Measurements from ENCODE around the gene MTMR11. TPM values are rescaled to one million over a fixed set of nuclear protein-coding genes. Genes with fewer than 3 reads are reported as not detected.
"Not testable (repeated sequence)": the region's sequence is repeated elsewhere in the genome, so short reads cannot be mapped to it uniquely, and the experiment has no call there.

MTMR11 gene
- total RNA-seq, 1 experiment from 2014 or later: not detected

DNA sequence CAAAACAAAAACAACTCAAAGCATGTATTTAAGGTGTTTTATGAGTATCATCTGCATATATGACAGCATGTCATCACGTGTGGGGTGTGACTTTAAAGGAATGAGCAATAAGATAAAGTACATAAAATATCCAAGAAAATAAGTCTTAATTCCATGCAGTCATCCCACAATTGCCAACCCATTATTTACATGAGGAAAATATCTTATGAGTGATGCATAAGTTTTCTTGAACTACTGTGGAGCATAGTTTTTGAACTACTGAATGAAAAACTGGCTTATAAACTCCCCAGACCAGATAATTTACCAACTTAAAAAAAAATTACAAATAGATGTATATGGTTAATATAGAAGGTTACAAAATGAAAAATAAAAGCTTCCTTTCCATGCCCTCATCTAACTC is 29.7 kb upstream of the MTMR11 start:
- 0 out of 2 replicates have a peak, but pooled peaks cover 2% of the 10 kb centered on the region for H3K4me1 ChIP-seq (ENCODE audit: low read length)
- H3K9ac ChIP-seq (ENCODE audit: low read length): no peak overlapping the region
- 0 out of 2 replicates have a peak, but pooled peaks cover 3% of the 10 kb centered on the region for H3K36me3 ChIP-seq (ENCODE audit: insufficient read depth, low read length)
- H3K4me2 ChIP-seq (ENCODE audit: low read depth, low read length, poor library complexity, severe bottlenecking): no peak overlapping the region
- no peak overlapping the region for H2AFZ ChIP-seq (ENCODE audit: low read length)
- no peaks in the 10 kb centered on the region for H3K27me3 ChIP-seq (ENCODE audit: low read length)
- H3K9me3 ChIP-seq (ENCODE audit: low read length): no peaks in the 10 kb centered on the region
- no peak overlapping the region for H3K4me3 ChIP-seq (ENCODE audit: low read length)
- DNase-seq: no peak
- no peak overlapping the region for H3K27ac ChIP-seq (ENCODE audit: low read length)
- no peaks in the 10 kb centered on the region for H4K20me1 ChIP-seq (ENCODE audit: insufficient read depth, low read depth, low read length)
- no peaks in the 10 kb centered on the region for H3K79me2 ChIP-seq (ENCODE audit: low read length)
- H3K9me2 ChIP-seq (replicated peaks; ENCODE audit: insufficient read depth, low read length): no peaks in the 10 kb centered on the region

DNA sequence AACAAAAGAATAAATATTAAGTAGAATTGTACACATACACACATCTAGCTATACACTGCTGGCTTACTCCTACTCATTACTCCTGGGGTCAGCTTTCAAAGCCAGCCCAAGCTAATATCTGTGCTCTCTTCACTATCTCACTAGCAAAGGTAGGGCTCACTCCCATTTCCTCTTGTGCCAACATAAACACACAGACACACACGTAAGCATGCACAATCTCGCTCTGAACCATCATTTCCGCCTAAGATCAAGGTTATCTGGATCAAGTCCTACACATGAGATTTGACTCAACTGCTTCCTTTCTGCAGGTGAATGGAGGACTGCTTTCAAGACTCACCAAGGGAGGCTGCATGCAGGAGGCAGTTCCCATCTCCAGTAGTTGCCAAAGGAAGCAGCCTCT is 28.8 kb upstream of the MTMR11 start:
- H3K36me3 ChIP-seq (ENCODE audit: insufficient read depth, low read length): 0 out of 2 replicates have a peak, but pooled peaks cover 3% of the 10 kb centered on the region
- H3K9me3 ChIP-seq (ENCODE audit: low read length): no peaks in the 10 kb centered on the region
- no peaks in the 10 kb centered on the region for H3K27me3 ChIP-seq (ENCODE audit: low read length)
- no peak overlapping the region for H3K27ac ChIP-seq (ENCODE audit: low read length)
- no peak overlapping the region for H3K4me2 ChIP-seq (ENCODE audit: low read depth, low read length, poor library complexity, severe bottlenecking)
- no peak overlapping the region for H3K9ac ChIP-seq (ENCODE audit: low read length)
- DNase-seq: no peak
- H3K4me3 ChIP-seq (ENCODE audit: low read length): no peak overlapping the region
- no peaks in the 10 kb centered on the region for H3K9me2 ChIP-seq (replicated peaks; ENCODE audit: insufficient read depth, low read length)
- H3K79me2 ChIP-seq (ENCODE audit: low read length): no peaks in the 10 kb centered on the region
- H3K4me1 ChIP-seq (ENCODE audit: low read length): 0 out of 2 replicates have a peak, but pooled peaks cover 2% of the 10 kb centered on the region
- H4K20me1 ChIP-seq (ENCODE audit: insufficient read depth, low read depth, low read length): no peaks in the 10 kb centered on the region
- H2AFZ ChIP-seq (ENCODE audit: low read length): no peak overlapping the region

DNA sequence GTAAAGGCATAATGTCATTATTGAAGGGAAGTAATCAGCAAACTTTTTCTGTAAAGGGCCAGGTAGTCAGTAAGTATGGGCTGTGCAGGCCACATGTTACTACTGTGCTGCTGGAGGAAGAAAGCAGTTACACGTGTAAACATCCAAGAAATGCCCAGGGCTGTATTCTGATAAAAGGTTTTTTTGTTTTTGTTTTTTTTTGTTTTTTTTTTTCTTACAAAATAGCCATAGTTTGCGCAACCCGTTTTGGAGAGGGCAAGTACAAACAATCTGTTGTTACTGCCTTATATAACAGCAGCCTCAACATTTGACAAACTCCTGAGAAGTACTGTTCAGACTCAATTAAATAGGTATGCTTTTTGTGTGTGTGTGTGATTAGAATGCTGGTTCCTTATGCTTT is 26.7 kb upstream of the MTMR11 start:
- H3K9ac ChIP-seq (ENCODE audit: low read length): no peak overlapping the region
- no peaks in the 10 kb centered on the region for H3K79me2 ChIP-seq (ENCODE audit: low read length)
- no peak overlapping the region for H3K27ac ChIP-seq (ENCODE audit: low read length)

DNA sequence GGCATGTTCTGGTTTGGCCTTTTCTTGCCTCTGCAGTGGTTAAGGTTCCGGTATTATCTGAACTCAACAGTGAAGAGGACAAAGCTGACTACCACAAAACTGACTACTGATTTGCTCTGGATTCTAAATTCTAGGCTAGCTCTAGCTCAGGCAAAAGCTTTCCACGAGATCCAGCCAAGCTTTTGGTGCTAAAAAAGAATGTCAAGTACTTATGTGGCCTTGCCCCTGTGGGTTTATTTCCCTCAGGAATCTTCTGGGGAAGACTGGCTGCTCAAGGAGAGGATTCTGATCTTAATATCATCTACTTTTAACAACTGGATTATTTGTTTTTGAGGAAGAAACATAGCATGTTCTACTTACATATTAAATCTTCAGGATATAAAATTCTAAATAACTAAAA is 26.1 kb upstream of the MTMR11 start:
- Histone ChIP-seq H3K9me2 (replicated peaks; ENCODE audit: insufficient read depth, low read length) (no peaks in the 10 kb centered on the region), H3K79me2 (ENCODE audit: low read length) (no peaks in the 10 kb centered on the region), H3K4me1 (ENCODE audit: low read length) (0 out of 2 replicates have a peak, but pooled peaks cover 2% of the 10 kb centered on the region), H4K20me1 (ENCODE audit: insufficient read depth, low read depth, low read length) (no peaks in the 10 kb centered on the region), H3K36me3 (ENCODE audit: insufficient read depth, low read length) (peaks cover 8% of the 10 kb centered on the region; the same call in 1 of the 2 replicates), H3K4me3 (ENCODE audit: low read length) (no peak overlapping the region), H3K4me2 (ENCODE audit: low read depth, low read length, poor library complexity, severe bottlenecking) (no peak overlapping the region), H3K27me3 (ENCODE audit: low read length) (no peaks in the 10 kb centered on the region), H3K9ac (ENCODE audit: low read length) (no peak overlapping the region), H3K9me3 (ENCODE audit: low read length) (no peaks in the 10 kb centered on the region), H3K27ac (ENCODE audit: low read length) (no peak overlapping the region), H2AFZ (ENCODE audit: low read length) (no peak overlapping the region)
- no peak for DNase-seq

More for the DNA sequence above, 26.7 kb upstream of the MTMR11 start:
- H3K27me3 ChIP-seq (ENCODE audit: low read length): no peaks in the 10 kb centered on the region
- H3K36me3 ChIP-seq (ENCODE audit: insufficient read depth, low read length): peaks cover 8% of the 10 kb centered on the region; the same call in 1 of the 2 replicates
- H3K9me3 ChIP-seq (ENCODE audit: low read length): no peaks in the 10 kb centered on the region
- no peak for DNase-seq
- H2AFZ ChIP-seq (ENCODE audit: low read length): no peak overlapping the region
- no peak overlapping the region for H3K4me3 ChIP-seq (ENCODE audit: low read length)
- 0 out of 2 replicates have a peak, but pooled peaks cover 2% of the 10 kb centered on the region for H3K4me1 ChIP-seq (ENCODE audit: low read length)
- no peak overlapping the region for H3K4me2 ChIP-seq (ENCODE audit: low read depth, low read length, poor library complexity, severe bottlenecking)
- no peaks in the 10 kb centered on the region for H4K20me1 ChIP-seq (ENCODE audit: insufficient read depth, low read depth, low read length)
- H3K9me2 ChIP-seq (replicated peaks; ENCODE audit: insufficient read depth, low read length): no peaks in the 10 kb centered on the region

DNA sequence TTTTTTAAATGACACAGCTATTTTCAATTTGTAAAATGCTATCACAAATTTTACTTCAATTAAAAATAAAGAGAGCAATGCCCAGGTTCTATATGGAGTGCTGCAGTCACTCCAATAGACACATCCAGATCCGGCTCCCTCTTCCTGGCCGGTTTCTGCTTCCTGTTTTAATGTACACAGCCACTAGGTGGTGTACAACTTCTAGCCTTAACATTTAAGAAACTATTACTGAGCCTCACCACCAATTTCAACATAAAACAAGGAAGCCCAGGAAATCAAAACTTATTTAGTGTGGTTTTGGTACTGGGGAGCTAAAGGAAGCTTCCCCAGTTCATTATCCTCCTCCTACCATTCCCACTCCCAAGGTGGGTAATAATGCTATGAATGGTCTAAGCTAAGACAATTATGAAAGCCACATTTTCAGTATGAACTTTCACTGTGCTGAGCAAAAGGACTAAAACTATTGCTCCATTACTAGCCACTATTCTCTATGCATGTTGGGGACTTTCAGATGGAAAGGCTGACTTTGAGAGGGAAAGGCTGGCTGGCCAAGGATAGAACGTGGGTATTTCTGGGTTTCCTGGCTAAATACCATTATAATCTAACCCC is 25.5 kb upstream of the MTMR11 start:
- Histone ChIP-seq H3K4me3 (ENCODE audit: low read length) (no peak overlapping the region), H3K9me3 (ENCODE audit: low read length) (no peaks in the 10 kb centered on the region), H3K27ac (ENCODE audit: low read length) (no peak overlapping the region), H3K9ac (ENCODE audit: low read length) (no peak overlapping the region), H3K36me3 (ENCODE audit: insufficient read depth, low read length) (peaks cover 8% of the 10 kb centered on the region; the same call in 1 of the 2 replicates), H3K9me2 (replicated peaks; ENCODE audit: insufficient read depth, low read length) (no peaks in the 10 kb centered on the region), H2AFZ (ENCODE audit: low read length) (0 out of 2 replicates have a peak overlapping the region, but pooled peaks have one; percentile 23), H3K4me2 (ENCODE audit: low read depth, low read length, poor library complexity, severe bottlenecking) (no peak overlapping the region), H4K20me1 (ENCODE audit: insufficient read depth, low read depth, low read length) (no peaks in the 10 kb centered on the region), H3K4me1 (ENCODE audit: low read length) (0 out of 2 replicates have a peak, but pooled peaks cover 2% of the 10 kb centered on the region), H3K79me2 (ENCODE audit: low read length) (no peaks in the 10 kb centered on the region), H3K27me3 (ENCODE audit: low read length) (no peaks in the 10 kb centered on the region)
- peak; percentile 87 for DNase-seq

DNA sequence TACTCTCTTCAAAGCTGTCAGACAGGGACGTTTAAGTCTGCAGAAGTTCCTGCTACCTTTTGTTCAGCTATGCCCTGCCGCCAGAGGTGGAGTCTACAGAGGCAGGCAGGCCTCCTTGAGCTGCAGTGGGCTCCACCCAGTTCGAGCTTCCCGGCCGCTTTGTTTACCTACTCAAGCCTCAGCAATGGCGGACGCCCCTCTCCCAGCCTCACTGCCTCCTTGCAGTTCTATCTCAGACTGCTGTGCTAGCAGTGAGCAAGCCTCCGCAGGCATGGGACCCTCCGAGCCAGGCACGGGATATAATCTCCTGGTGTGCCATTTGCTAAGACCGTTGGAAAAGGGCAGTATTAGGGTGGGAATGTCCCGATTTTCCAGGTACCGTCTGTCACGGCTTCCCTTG is 20.9 kb upstream of the MTMR11 start:
- not testable (repeated sequence) for H3K9ac ChIP-seq (ENCODE audit: low read length); H3K9me3 ChIP-seq (ENCODE audit: low read length); H3K4me2 ChIP-seq (ENCODE audit: low read depth, low read length, poor library complexity, severe bottlenecking); H3K27me3 ChIP-seq (ENCODE audit: low read length); H3K4me1 ChIP-seq (ENCODE audit: low read length); DNase-seq; H3K36me3 ChIP-seq (ENCODE audit: insufficient read depth, low read length); H4K20me1 ChIP-seq (ENCODE audit: insufficient read depth, low read depth, low read length); H3K27ac ChIP-seq (ENCODE audit: low read length); H2AFZ ChIP-seq (ENCODE audit: low read length); H3K79me2 ChIP-seq (ENCODE audit: low read length); H3K4me3 ChIP-seq (ENCODE audit: low read length); H3K9me2 ChIP-seq (replicated peaks; ENCODE audit: insufficient read depth, low read length)

DNA sequence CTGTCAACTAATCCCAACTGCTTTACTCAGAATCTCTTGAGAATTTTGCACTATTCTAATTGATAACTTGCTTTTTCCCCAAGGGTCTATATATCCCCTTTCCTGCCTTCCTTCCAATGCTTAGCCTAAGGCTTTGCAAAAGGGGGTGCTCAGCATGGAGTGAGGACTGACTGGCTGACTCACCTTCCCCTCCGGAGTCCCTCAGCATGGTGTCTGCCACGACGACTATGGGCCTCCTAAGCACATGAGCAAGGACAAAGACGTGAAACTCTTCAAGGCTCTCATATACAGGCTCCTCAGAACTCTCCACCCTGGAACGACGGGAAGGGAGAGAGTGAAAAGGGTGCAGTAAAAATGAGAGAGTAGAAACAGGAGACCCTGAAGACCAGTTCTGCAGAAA is 13.2 kb upstream of the MTMR11 start:
- Histone ChIP-seq H3K9ac (ENCODE audit: low read length) (no peak overlapping the region), H3K27me3 (ENCODE audit: low read length) (no peaks in the 10 kb centered on the region), H3K27ac (ENCODE audit: low read length) (no peak overlapping the region), H3K79me2 (ENCODE audit: low read length) (no peaks in the 10 kb centered on the region), H2AFZ (ENCODE audit: low read length) (no peak overlapping the region), H3K9me3 (ENCODE audit: low read length) (no peaks in the 10 kb centered on the region), H4K20me1 (ENCODE audit: insufficient read depth, low read depth, low read length) (no peaks in the 10 kb centered on the region), H3K36me3 (ENCODE audit: insufficient read depth, low read length) (no peaks in the 10 kb centered on the region), H3K4me3 (ENCODE audit: low read length) (no peak overlapping the region), H3K4me1 (ENCODE audit: low read length) (0 out of 2 replicates have a peak, but pooled peaks cover 6% of the 10 kb centered on the region), H3K4me2 (ENCODE audit: low read depth, low read length, poor library complexity, severe bottlenecking) (no peak overlapping the region), H3K9me2 (replicated peaks; ENCODE audit: insufficient read depth, low read length) (no peaks in the 10 kb centered on the region)
- DNase-seq: no peak

DNA sequence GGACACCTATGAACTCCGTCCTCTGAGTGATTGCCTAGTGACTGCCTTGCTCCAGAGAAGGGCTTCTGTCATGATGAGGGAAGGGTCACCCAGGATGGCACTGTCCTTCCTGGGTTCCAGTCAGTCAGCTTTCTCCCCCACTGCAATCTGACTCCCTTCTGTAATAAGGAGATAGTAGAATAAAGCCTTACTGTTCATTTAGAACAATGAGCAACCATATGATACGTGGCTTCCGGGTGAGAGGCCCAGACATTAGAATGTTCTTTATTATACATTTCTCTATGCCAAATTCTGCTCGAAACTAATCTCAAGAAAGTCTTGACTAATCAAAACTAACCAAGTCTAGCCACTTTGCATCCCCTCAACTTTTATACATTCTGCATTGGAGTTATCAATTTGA is 8.5 kb upstream of the MTMR11 start:
- H3K27me3 ChIP-seq (ENCODE audit: low read length): no peaks in the 10 kb centered on the region
- H3K9me2 ChIP-seq (replicated peaks; ENCODE audit: insufficient read depth, low read length): no peaks in the 10 kb centered on the region
- 0 out of 2 replicates have a peak, but pooled peaks cover 6% of the 10 kb centered on the region for H3K4me1 ChIP-seq (ENCODE audit: low read length)
- no peak overlapping the region for H3K9ac ChIP-seq (ENCODE audit: low read length)
- H2AFZ ChIP-seq (ENCODE audit: low read length): no peak overlapping the region
- no peaks in the 10 kb centered on the region for H3K79me2 ChIP-seq (ENCODE audit: low read length)
- H3K27ac ChIP-seq (ENCODE audit: low read length): no peak overlapping the region
- no peak for DNase-seq
- H4K20me1 ChIP-seq (ENCODE audit: insufficient read depth, low read depth, low read length): no peaks in the 10 kb centered on the region
- H3K4me3 ChIP-seq (ENCODE audit: low read length): no peak overlapping the region
- no peaks in the 10 kb centered on the region for H3K9me3 ChIP-seq (ENCODE audit: low read length)
- H3K4me2 ChIP-seq (ENCODE audit: low read depth, low read length, poor library complexity, severe bottlenecking): no peak overlapping the region
- H3K36me3 ChIP-seq (ENCODE audit: insufficient read depth, low read length): no peaks in the 10 kb centered on the region
